Measurements from ENCODE around the gene ZFAND3. TPM values are rescaled to one million over a fixed set of nuclear protein-coding genes. Genes with fewer than 3 reads are reported as not detected.
A peak's percentile ranks its signal among the peaks of the same experiment; 100 is the strongest.

ZFAND3 gene
- total RNA-seq, 1 donor from 2014 or later: 31.2 TPM

GRCh38 chr6:38195113-38195635 is 375.6 kb downstream of the ZFAND3 start:
- no peaks in the 10 kb centered on the region for H3K4me1 ChIP-seq
- no peak for TF ChIP-seq POLR2AphosphoS5 (IDR thresholded peaks at IDR 0.05; ENCODE audit: insufficient read depth in 1 of 2, low read depth in 1 of 2)
- TF ChIP-seq POLR2A (IDR thresholded peaks at IDR 0.05): no peak
- no peak for TF ChIP-seq CTCF (IDR thresholded peaks at IDR 0.05)
- H3K36me3 ChIP-seq: no peaks in the 10 kb centered on the region
- H3K4me3 ChIP-seq: no peak overlapping the region
- no peaks in the 10 kb centered on the region for H3K27me3 ChIP-seq
- no peak overlapping the region for H3K27ac ChIP-seq
- no peaks in the 10 kb centered on the region for H3K9me3 ChIP-seq
- intact Hi-C loops (cut with DNase I): no loop called here
- DNase-seq (ENCODE audit: extremely low spot score in 2 of 2): peak in 1 of 2 donors; percentile 34

GRCh38 chr6:38198219-38198618 is 378.7 kb downstream of the ZFAND3 start:
- Histone ChIP-seq H3K4me1 (no peaks in the 10 kb centered on the region), H3K27ac (no peak overlapping the region), H3K9me3 (no peaks in the 10 kb centered on the region), H3K36me3 (no peaks in the 10 kb centered on the region), H3K4me3 (no peak overlapping the region), H3K27me3 (no peaks in the 10 kb centered on the region)
- intact Hi-C loops (cut with DNase I): no loop called here
- peak; percentile 49 to 67 for DNase-seq (ENCODE audit: extremely low spot score in 2 of 2)
- TF ChIP-seq POLR2A (IDR thresholded peaks at IDR 0.05) (no peak), POLR2AphosphoS5 (IDR thresholded peaks at IDR 0.05; ENCODE audit: insufficient read depth in 1 of 2, low read depth in 1 of 2) (no peak), CTCF (IDR thresholded peaks at IDR 0.05) (no peak)

Small RNA genes lying within 50 kb of the gene (small RNA-seq; reads per million reads assigned to genes)
- gene RN7SL285P (not detected), gene RNU1-87P (not detected)

Other genes with a start within 250 kb of the ZFAND3 start
- 6.6 TPM for gene MDGA1, start 121.8 kb upstream of the ZFAND3 start, total RNA-seq